G401.6 (cell line): ENCODE results near the gene SHISA2.

ENCODE experiments used
- FAIRE-seq: peaks from 2 replicates; lab custom pipeline; 2012; peaks lifted over from hg19 to GRCh38; lab: Jason Lieb, UNC

Gene SHISA2

DNA sequence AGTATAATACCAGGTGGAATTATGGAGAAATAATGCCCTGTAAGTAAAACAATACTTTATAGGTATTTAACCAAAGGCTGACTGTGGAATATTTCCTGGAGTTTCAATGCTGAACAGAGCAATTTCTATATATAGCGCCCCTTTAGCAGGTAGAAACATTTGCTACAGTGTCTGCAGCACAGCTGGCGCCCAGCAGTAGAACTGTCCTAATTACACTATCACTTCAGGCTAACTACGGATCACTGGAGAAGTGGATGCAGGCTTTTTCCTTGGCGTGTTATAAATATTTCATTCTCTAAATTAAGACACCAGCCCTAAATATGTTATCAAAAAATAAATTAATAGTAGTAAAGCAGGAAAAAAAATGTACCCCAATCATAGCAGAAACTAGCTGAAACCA, 3.1 kb downstream of the SHISA2 start:
- no peak for FAIRE-seq

DNA sequence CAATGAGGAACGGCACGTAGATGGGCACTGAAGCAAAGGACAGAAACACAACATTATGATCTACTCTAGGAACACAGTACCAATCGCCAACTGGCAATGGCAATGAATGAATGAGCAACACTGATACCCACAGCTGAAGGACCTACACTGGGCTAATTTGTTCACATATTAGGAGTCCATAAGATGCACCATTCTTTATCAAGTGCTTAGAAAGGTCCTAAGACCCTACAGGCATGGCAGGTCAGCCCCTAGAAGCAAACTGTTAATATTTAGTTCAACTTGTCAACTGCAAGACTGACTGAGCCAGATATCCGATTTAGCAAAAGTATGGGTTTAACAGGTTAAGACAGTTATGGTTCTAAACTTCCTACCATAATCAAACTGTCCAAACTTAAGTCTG, 4.8 kb downstream of the SHISA2 start:
- FAIRE-seq, result no peak

DNA sequence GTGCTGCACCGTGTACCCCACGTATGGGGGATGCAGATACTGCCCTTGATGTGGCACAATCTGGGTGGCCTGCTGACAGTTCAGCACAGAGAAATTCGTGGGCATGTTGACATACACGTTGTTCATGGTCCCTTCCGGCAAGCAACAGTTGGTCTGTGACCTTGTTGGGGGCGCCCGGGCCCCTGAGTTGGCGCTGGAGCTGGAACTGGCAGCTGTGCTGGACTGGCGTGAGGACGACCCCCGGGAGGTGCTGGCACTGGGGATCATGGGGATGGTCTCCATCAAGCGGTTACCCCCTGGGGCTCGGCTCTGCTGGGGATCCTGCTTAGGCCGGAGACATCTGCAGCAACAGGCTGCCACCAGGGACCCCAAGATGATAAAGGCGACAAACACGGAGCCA, 5.2 kb downstream of the SHISA2 start:
- no peak for FAIRE-seq

DNA sequence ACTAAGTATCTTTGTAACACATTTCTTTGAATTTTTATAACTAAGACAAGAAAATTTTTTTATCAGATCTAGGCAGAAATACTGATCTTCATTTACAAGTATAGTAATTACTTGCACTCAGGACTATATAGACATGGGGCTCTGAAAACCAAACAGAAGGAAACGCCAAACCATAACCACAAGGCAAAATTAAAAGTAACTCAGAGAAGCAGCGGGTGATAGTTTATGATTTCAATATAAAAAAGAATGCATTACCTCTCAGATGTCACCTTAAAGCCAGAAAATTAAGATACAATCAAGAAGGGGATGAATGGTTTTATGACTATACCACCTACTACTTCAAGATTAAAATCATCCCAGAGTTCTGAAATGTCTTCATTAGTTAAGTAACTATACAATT, 6.7 kb downstream of the SHISA2 start:
- FAIRE-seq, result no peak

DNA sequence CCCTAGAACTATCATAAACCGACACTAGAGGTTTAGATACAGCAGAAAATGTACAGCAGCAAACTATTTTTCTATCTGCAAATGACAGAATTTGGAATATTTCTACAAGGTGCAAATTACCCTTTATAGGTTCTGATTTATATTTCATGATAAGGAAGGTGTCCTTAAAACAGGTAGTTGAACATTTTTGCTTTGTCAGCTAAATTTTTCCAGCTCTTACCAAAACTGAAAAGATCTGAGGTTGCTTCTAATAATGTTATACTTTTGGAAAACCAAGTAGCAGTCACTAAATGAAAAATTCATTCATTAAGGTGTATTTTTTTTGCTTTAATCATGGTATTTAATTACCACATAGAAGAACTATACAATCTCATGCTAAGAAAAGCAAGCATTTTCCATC, 9.0 kb downstream of the SHISA2 start:
- no peak for FAIRE-seq

DNA sequence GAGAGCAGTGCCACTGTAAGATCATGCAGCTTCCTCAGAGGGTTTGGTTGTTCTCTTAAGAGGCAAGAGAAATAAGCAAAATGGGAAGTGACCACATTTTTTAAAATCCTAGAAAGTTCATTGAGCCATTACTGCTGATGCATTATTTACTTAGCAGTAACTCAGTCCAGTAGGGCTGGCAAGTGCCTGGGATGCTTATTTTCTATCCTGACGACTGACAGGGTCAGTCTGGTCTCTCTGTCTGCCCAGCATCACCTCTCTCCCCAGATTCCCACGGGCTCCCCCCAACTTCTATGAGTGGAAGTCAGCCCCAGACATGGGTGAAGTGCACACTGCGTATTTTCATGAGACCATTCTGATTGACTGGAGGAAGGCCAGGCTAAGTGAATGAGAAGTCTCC, 10.4 kb downstream of the SHISA2 start:
- FAIRE-seq, result no peak

DNA sequence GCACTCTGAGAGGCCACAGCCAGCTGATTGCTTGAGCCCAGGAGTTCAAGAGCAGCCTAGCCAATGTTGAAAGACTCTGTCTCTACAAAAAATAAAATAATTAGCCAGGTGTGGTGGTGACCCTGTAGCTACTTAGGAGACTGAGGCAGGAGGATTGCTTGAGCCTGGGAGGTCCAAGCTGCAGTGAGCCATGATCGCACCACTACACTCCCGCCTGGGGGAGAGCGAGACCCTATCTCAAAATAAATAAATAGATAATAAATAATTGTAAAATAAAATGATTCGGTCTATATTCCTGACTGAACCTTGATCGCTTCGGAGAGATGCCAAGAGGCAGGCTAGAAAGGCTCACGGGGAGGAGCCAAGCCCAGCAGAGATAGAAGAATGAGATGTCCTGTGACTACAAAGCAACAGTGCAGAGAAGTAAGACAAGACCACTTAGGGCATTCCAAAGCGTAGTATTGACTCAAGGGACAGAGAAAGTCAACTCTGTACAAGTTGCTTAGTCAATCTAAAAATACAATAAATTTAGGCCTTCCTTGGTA, 12.8 kb downstream of the SHISA2 start:
- no peak for FAIRE-seq

DNA sequence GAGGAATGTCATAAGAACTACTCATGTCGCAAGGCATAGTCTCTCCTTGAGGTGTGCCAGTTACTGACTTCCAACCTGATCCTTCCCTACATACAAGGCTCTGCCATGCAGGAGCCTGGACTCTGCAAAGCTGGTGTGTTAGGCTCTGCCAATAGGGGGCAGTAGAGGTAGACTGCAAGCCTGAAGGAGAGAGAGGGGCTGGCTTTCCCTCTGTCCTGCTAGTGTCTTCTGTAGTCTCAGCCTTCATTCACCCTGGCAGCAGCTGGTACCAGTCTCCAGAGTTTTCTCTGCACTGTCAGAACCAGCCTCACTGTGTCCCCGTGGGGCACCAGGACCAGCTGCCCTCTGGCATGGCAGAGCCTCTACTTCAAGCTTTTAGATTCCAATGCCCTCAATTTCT, 14.5 kb downstream of the SHISA2 start:
- FAIRE-seq, result no peak

DNA sequence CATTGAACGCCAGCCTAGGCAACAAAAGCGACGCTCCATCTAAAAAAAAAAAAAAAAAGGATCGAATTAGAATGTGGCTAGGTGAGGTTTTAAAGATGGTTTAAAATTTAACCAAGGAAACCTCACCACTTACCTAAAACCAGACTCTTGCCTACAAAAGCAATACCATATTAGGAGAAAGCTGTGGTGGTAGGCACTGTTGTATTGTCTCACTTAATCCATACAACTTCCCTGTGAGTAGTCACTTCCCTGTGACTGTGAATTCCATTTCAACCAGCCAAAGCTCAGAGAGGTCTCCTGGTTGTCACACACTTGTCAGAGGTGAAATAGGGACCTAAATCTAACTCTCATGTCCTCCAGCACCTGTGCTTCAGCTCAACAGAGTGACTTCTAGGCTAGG, 15.4 kb downstream of the SHISA2 start:
- FAIRE-seq, result no peak

DNA sequence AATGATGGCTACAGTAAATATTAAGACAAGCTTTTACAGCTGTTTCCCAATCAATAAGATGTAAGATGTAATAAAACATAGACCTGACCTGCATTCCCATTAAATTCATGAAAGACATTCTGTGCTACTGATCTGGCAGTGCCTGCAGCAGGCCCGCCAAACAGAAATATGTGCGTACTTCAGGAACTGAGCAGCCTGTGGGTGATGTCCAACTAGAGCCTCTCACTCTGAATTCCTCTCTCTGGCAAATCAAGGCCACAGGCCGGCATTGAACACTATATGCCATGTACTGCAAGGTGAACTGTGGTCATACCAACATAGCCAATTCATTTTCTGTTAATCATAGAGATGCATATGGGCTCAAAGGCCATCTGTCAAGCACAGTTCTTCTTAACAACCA, 17.8 kb downstream of the SHISA2 start:
- no peak for FAIRE-seq

DNA sequence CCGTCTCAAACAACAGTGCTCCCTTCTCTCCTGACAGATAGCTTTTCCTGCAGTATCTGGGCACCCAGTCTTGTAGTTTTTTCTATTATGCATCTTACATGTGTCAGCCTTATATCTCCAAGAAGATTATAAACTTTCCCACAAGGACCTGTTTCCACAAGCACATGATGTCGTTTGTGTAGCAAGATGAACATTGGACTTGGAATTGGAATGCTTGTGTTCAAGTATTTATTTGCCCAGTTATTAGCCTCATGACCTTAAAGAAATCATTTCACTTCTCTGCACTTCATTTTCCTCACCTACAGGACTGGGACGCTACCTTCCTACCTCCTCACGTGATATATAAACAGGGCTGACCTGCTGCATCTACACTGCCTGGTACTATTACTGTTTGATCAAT, 21.5 kb downstream of the SHISA2 start:
- no peak for FAIRE-seq

DNA sequence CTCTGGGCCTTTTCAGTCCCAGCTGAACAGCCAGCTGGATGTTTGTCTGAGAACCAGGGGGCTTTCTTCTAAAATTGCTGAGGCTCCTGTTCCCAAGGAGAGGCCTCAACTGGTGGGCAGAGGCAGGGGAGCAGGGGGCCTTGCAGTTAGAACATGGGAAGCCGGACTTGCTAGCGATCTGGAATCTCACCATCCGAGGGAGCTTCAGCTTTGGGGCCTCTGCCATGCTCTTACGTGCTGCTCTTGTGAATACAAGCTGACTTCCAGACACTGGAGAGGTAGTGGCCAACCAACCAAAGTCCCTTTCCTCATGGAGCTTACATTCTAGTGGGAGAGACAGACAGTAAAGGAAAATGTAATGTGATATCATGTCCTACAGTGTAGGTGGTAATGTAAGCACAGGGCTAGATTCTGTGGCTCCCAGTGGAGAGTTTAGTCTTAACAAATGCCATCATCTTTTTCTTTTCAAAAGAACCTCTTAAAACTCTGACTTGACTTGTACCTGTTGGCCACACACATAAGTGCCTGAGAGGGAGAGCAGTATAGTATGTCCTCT, 22.2 kb downstream of the SHISA2 start:
- no peak for FAIRE-seq

DNA sequence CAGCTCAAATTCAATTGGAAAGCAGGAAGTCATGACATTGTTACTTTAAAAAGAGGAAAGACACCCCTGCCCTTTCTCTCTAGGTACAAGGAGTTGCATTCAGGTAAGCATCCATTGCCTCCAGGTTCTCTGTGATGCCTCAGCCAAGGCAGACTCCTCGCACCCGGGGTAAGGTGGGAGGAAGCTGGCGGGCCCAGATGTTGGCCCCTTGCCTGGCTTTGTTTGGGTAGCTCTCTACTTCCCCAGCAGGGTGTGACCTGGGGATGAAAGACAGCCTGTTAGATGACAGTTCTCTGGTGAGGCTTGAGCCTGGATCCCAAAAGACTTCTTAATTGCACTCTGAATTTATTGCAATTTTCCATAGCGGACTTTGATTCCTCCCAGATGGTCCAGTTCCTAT, 25.6 kb downstream of the SHISA2 start:
- no peak for FAIRE-seq

DNA sequence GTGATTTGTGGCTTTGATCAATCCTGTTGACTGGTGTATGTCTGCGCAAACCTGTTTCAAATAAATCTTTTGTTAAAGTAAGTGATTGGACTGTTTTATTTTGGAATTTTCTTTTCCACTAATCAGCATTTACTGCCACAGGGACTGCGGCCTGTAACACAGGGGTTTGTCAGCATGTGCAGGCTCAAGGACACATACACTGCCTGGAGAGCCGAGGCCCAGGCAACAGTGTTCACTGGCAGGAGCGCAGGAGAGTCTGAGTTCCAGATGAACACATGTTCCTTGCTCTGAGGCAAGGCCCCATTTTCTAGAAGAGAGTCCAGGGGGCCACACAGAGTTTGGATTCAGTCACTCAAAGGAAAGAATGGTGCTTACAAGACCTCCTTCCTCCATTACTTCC, 26.0 kb downstream of the SHISA2 start:
- no peak for FAIRE-seq

DNA sequence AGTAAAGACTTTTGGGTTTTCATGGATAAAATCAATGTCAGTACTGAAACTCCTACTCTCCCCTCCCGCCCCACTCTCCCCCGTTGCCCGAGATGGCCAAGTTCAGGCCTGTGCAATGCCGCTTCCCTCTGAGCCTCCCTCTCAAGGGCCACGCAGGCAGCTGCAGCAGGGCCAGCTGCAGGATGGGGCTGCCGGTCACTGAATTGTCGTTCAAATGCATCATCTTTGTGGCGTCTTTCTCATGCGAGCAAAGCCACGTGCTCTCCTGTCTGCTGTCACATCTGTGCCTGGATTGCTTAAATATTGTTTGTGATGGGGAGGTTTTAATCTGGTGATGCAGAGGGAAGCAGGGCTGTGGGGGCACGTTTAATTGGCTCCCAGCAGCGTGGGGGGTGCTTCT, 26.6 kb downstream of the SHISA2 start:
- FAIRE-seq, result no peak

DNA sequence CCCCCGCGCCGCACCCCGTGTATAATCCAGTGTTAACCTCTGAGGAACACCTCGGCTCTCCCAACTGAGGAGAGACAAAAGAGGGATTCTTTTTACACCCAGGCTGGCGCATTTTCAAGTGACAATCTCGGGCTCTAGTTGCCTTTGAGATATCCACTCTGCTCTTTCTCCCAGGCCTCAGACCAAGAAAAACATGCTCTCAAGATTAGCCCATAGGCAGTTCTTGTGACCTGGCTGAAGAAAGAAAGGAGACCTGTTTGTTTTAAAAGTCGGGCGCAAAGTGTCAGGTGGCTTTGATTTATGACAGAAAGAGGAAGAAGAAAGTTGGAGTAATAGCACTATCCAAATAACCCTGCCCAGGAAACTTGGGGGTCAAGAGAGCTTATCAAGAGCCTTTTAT, 27.3 kb downstream of the SHISA2 start:
- FAIRE-seq, result no peak

DNA sequence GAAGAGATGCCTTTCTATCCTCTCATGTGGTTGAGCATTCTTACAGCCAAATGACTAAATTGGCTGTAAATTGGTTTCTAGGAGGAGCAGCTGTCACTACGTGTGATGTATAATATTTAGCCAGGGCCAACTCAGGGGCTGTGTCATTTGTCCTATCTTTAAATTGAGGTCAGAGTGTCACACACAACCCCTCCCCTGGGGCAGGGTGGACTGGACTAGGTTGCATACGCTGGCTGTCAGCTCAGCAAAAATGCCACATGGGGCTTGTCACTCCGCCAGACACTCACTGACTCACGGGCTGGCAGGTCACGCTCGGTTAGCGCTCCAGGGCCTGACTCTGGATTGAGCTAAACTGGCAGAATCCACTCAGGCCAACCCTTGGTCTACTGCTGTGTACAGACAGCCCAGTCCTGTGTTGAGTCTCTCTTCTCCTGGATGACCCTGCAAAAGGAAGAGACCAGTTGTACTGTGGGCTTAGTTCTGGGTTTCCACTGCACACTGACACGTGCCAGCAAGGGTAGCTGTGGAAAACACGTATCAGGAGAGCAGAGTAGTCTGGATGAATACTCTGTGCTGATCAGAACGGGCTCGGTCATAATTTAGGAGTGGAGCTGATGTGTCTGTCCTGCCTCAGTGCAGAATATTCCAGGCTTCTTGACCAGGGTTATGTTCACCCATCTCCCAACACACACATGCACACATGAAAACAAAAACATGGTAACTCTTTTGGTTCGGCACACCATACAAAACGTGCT, 29.1 kb downstream of the SHISA2 start:
- no peak for FAIRE-seq

DNA sequence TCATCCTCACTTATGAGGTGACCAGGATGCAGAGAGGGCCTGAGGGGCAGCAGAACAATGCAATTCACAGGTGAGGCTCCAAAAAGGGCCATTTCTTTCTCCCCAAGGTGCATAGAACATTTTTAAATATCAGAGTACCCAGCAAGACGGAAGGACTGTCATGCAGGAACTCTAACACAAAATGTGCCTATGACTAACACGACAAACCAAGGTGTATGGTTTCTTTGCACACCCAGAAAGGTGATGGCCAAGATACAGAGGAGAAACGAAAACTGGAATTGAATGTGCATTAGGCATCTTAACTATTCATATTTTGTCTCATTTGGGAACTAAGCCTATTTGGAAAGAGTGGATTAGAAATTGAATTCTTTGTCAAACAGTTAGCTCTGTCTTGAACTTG, 29.9 kb downstream of the SHISA2 start:
- FAIRE-seq, result no peak

DNA sequence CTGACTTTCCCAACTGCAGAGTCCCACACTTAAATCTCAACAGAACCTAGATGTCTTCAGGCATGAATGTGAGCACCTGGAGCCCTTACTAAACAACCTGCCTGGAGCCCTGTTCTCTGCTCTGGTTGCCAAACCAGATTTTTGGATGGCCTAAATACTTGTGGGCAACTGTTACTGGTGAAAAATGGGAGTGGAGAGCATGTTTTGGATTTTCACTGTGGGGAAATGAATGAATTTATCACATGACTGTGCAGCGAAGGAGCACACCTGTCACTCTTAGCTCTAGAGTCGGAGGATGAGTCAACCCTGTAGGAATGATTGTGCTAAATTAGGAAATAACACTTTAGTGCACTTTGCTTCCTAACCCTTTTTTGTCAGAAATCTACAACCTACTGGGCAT, 30.3 kb downstream of the SHISA2 start:
- no peak for FAIRE-seq

DNA sequence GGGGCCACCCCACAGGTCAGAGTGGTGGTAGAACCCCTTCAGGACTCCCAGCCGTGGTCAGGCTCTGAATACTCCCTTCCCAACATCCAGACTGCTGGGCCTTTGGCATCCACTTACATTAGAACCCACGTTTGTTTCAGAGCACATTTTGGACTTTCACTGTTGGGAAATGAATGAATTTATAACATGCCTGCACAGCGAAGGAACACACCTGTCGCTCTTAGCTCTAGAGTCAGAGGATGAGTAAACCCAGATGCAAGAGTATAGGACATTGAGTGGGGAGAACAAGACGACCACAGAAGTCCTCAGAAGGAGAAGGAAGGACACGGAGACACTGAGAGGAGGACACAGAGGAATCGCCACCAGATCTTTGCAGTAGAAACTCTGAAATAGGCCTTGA, 30.9 kb downstream of the SHISA2 start:
- no peak for FAIRE-seq

DNA sequence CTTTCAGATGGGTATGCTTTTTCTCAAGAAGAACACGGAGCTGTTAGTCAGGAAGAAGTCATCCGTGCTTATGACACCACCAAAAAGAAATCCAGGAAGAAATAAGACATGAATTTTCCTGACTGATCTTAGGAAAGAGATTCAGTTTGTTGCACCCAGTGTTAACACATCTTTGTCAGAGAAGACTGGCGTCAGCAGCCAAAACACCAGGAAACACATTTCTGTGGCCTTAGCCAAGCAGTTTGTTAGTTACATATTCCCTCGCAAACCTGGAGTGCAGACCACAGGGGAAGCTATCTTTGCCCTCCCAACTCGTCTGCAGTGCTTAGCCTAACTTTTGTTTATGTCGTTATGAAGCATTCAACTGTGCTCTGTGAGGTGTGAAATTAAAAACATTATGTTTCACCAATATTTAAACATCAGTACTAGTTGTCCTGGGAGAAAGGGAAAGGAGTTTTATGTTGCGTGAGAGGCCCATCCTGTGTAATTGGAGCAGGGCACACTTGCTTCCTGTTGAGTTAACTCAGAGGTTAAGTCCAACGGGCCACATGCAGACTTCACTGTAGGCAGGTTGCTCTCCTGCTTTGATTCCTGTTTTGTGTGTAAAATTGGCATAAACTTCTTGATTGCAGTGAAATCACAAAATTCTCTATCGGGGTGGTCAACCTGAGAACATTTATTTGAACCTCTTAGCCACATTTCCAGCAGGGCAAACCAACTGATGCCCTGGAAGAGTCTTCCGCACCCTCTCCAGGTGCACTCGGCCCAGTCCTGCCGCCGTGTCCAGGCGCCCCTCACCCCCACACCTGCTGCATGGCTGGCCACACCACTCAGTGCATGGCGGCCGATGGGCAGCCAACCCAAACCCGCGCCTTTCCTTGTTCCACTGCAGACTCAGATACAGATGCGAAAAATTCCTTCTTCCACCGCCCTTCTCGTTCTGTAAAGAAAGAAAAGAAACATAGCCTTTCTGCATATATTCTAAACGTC, 31.6 kb downstream of the SHISA2 start:
- FAIRE-seq, result no peak

DNA sequence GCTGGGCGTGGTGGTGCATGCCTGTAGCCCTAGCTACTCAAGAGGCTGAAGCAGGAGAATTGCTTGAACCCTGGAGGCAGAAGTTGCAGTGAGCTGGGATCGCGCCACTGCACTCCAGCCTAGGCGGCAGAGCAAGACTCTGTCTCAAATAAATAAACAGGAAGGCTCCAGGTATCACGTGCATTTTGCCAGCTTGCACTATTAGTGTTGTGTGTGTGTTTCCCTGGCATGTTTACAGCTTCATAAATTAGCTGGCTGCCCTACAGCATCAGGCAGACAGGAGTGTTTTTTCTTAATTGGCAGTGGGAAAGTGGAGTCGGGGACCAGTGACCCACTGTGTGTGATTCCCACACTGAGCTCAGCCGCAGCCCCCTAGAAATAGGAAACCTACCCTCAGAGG, 32.6 kb downstream of the SHISA2 start:
- FAIRE-seq, result no peak
